ENCODE data around the gene BAZ1A.

DNA sequence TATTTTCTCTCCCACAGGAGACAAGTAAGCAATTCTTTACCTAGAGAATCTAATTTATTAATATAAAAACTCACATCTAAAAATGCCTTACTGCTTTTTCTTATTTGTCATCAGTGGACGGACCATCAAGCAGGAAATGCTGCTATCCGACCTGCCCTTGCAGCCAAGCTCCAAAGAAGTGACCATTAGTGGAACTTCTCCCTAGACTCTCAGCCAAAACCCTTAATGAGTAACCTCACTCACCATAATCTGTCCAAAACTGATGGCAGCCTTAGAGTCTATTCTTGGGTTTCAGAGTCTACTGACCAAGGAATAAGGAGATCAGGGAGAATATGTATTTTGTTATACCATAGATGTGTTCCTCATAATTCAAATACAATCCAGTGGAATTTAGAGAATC lies 99.8 kb downstream of the BAZ1A start:
- TF ChIP-seq SIN3A (IDR thresholded peaks at IDR 0.05; ENCODE audit: borderline replicate concordance, insufficient read depth, low read length) (no peak), TAF1 (IDR thresholded peaks at IDR 0.05; ENCODE audit: borderline replicate concordance, insufficient read depth, low read length) (no peak), POLR2AphosphoS5 (IDR thresholded peaks at IDR 0.05; ENCODE audit: low read depth, low read length) (no peak), FOXP2 (optimal IDR thresholded peaks at IDR 0.05; ENCODE audit: borderline replicate concordance, extremely low read depth, extremely low read length, insufficient read depth) (no peak)
- TF ChIP-seq, protein P1, sequence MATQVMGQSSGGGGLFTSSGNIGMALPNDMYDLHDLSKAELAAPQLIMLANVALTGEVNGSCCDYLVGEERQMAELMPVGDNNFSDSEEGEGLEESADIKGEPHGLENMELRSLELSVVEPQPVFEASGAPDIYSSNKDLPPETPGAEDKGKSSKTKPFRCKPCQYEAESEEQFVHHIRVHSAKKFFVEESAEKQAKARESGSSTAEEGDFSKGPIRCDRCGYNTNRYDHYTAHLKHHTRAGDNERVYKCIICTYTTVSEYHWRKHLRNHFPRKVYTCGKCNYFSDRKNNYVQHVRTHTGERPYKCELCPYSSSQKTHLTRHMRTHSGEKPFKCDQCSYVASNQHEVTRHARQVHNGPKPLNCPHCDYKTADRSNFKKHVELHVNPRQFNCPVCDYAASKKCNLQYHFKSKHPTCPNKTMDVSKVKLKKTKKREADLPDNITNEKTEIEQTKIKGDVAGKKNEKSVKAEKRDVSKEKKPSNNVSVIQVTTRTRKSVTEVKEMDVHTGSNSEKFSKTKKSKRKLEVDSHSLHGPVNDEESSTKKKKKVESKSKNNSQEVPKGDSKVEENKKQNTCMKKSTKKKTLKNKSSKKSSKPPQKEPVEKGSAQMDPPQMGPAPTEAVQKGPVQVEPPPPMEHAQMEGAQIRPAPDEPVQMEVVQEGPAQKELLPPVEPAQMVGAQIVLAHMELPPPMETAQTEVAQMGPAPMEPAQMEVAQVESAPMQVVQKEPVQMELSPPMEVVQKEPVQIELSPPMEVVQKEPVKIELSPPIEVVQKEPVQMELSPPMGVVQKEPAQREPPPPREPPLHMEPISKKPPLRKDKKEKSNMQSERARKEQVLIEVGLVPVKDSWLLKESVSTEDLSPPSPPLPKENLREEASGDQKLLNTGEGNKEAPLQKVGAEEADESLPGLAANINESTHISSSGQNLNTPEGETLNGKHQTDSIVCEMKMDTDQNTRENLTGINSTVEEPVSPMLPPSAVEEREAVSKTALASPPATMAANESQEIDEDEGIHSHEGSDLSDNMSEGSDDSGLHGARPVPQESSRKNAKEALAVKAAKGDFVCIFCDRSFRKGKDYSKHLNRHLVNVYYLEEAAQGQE (IDR thresholded peaks at IDR 0.05; ENCODE audit: insufficient read depth in 1 of 2, low read depth in 2 of 2, low read length in 2 of 2): no peak
